ENCODE results near the gene EFL1. TPM values are rescaled to one million over a fixed set of nuclear protein-coding genes. Genes with fewer than 3 reads are reported as not detected.

EFL1 gene
- total and polyA plus RNA-seq, 5 experiments from 2014 or later = 10.5 to 22.6 (median 15.9) TPM

- no peak overlapping the region for H3K4me3 Mint-ChIP-seq
- H3K36me3 Mint-ChIP-seq = peaks cover 0 to 37% (median 11%) of the 10 kb centered on the region in 3 donors
- no peak overlapping the region for H3K27ac Mint-ChIP-seq
- no peak for ATAC-seq
- peaks cover 0 to 3% (median under 1%) of the 10 kb centered on the region in 4 donors for H3K4me1 Mint-ChIP-seq
- H3K27me3 Mint-ChIP-seq = no peaks in the 10 kb centered on the region
- H3K9me3 Mint-ChIP-seq = no peaks in the 10 kb centered on the region
- DNase-seq = no peak
- POLR2A ChIA-PET = no interaction called here
Observed at GRCh38 chr15:82168296-82168695, 94.2 kb downstream of the EFL1 start.

GRCh38 chr15:82165948-82166376 is 96.6 kb downstream of the EFL1 start:
- Mint-ChIP-seq H3K4me1 (peaks cover 0 to 3% (median under 1%) of the 10 kb centered on the region in 4 donors), H3K27ac (peak overlapping the region in 2 of 10 donors; percentile 10 to 39), H3K4me3 (no peak overlapping the region), H3K36me3 (peaks cover 7 to 60% (median 28%) of the 10 kb centered on the region in 3 donors), H3K27me3 (no peaks in the 10 kb centered on the region), H3K9me3 (no peaks in the 10 kb centered on the region)
- DNase-seq (no peak), ATAC-seq (no peak)
- POLR2A ChIA-PET = no interaction called here

- ATAC-seq = no peak
- H3K27ac Mint-ChIP-seq = no peak overlapping the region
- no peak for DNase-seq
- peaks cover 0 to under 1% (median 0%) of the 10 kb centered on the region in 4 donors for H3K4me1 Mint-ChIP-seq
- no peak overlapping the region for H3K4me3 Mint-ChIP-seq
- H3K27me3 Mint-ChIP-seq = no peaks in the 10 kb centered on the region
- no peaks in the 10 kb centered on the region for H3K9me3 Mint-ChIP-seq
- POLR2A ChIA-PET = no interaction called here
- H3K36me3 Mint-ChIP-seq = peaks cover 7 to 78% (median 37%) of the 10 kb centered on the region in 3 donors
Observed at GRCh38 chr15:82159922-82160321, 102.6 kb downstream of the EFL1 start.

- Mint-ChIP-seq H3K4me3 (no peak overlapping the region), H3K27ac (no peak overlapping the region), H3K9me3 (no peaks in the 10 kb centered on the region), H3K27me3 (no peaks in the 10 kb centered on the region), H3K36me3 (peaks cover 7 to 73% (median 34%) of the 10 kb centered on the region in 3 donors), H3K4me1 (no peaks in the 10 kb centered on the region)
- ATAC-seq = no peak
- POLR2A ChIA-PET = no interaction called here
- no peak for DNase-seq
Observed at GRCh38 chr15:82158811-82159210, 103.7 kb downstream of the EFL1 start.

GRCh38 chr15:82150645-82151044 is 111.9 kb downstream of the EFL1 start:
- H3K27ac Mint-ChIP-seq = no peak overlapping the region
- ATAC-seq (no peak), DNase-seq (no peak)
- no peaks in the 10 kb centered on the region for H3K9me3 Mint-ChIP-seq
- peaks cover 10 to 62% (median 22%) of the 10 kb centered on the region in 3 donors for H3K36me3 Mint-ChIP-seq
- no peak overlapping the region for H3K4me3 Mint-ChIP-seq
- POLR2A ChIA-PET = no interaction called here
- H3K4me1 Mint-ChIP-seq = peaks cover 0 to 4% (median 0%) of the 10 kb centered on the region in 4 donors
- no peaks in the 10 kb centered on the region for H3K27me3 Mint-ChIP-seq

- no peak for ATAC-seq
- Mint-ChIP-seq H3K27ac (peak overlapping the region in 1 of 10 donors; percentile 20), H3K4me3 (no peak overlapping the region), H3K27me3 (no peaks in the 10 kb centered on the region), H3K36me3 (peaks cover 6 to 70% (median 19%) of the 10 kb centered on the region in 3 donors), H3K9me3 (no peaks in the 10 kb centered on the region), H3K4me1 (peaks cover 0 to 4% (median 0%) of the 10 kb centered on the region in 4 donors)
- no peak for DNase-seq
- POLR2A ChIA-PET = no interaction called here
Observed at GRCh38 chr15:82146990-82147461, 115.5 kb downstream of the EFL1 start.

- no peak overlapping the region for H3K4me3 Mint-ChIP-seq
Observed at GRCh38 chr15:82146576-82146975, 116.0 kb downstream of the EFL1 start.

GRCh38 chr15:82143390-82144385 is 118.8 kb downstream of the EFL1 start:
- Mint-ChIP-seq H3K27ac (no peak overlapping the region), H3K4me1 (peaks cover 4 to 13% (median 7%) of the 10 kb centered on the region in 4 donors), H3K36me3 (peaks cover 2 to 46% (median 5%) of the 10 kb centered on the region in 3 donors), H3K9me3 (no peaks in the 10 kb centered on the region), H3K4me3 (no peak overlapping the region), H3K27me3 (no peaks in the 10 kb centered on the region)
- DNase-seq (no peak), ATAC-seq (no peak)
- POLR2A ChIA-PET = interaction anchor here (0.5 kb wide), 1 partner anchor 89 kb away, joined by 3 read pairs; no protein-coding TSS in a partner anchor

More at GRCh38 chr15:82146576-82146975, 116.0 kb downstream of the EFL1 start:
- no peak for DNase-seq
- Mint-ChIP-seq H3K27ac (peak overlapping the region in 2 of 10 donors; percentile 20 to 24), H3K4me1 (peaks cover 0 to 2% (median 0%) of the 10 kb centered on the region in 4 donors), H3K9me3 (no peaks in the 10 kb centered on the region), H3K27me3 (no peaks in the 10 kb centered on the region), H3K36me3 (peaks cover 2 to 67% (median 15%) of the 10 kb centered on the region in 3 donors)
- ATAC-seq = no peak
- POLR2A ChIA-PET = no interaction called here

GRCh38 chr15:82140886-82141285 is 121.6 kb downstream of the EFL1 start:
- no peak for ATAC-seq
- Mint-ChIP-seq H3K27ac (peak overlapping the region in 1 of 10 donors; percentile 8), H3K4me1 (peaks cover 4 to 13% (median 7%) of the 10 kb centered on the region in 4 donors), H3K4me3 (no peak overlapping the region), H3K9me3 (no peaks in the 10 kb centered on the region), H3K27me3 (no peaks in the 10 kb centered on the region), H3K36me3 (peaks cover 4 to 53% (median 21%) of the 10 kb centered on the region in 3 donors)
- POLR2A ChIA-PET = no interaction called here
- DNase-seq = no peak

- Mint-ChIP-seq H3K4me3 (no peak overlapping the region), H3K9me3 (no peaks in the 10 kb centered on the region), H3K36me3 (peaks cover 9 to 56% (median 27%) of the 10 kb centered on the region in 3 donors), H3K4me1 (peaks cover 4 to 13% (median 7%) of the 10 kb centered on the region in 4 donors), H3K27ac (peak overlapping the region in 3 of 10 donors; percentile 8 to 80 (median 75)), H3K27me3 (no peaks in the 10 kb centered on the region)
- no peak for ATAC-seq
- POLR2A ChIA-PET = no interaction called here
- peak in 3 of 10 donors; percentile 17 to 25 (median 24) for DNase-seq
Observed at GRCh38 chr15:82139823-82140268, 122.7 kb downstream of the EFL1 start.

- Mint-ChIP-seq H3K36me3 (peaks cover 9 to 59% (median 38%) of the 10 kb centered on the region in 3 donors), H3K27ac (no peak overlapping the region), H3K4me1 (peaks cover 4 to 13% (median 7%) of the 10 kb centered on the region in 4 donors), H3K9me3 (no peaks in the 10 kb centered on the region), H3K4me3 (no peak overlapping the region), H3K27me3 (no peaks in the 10 kb centered on the region)
- no peak for DNase-seq
- no peak for ATAC-seq
- POLR2A ChIA-PET = no interaction called here
Observed at GRCh38 chr15:82138306-82138705, 124.2 kb downstream of the EFL1 start.

- no peak for DNase-seq
- POLR2A ChIA-PET = no interaction called here
- H3K27me3 Mint-ChIP-seq = no peaks in the 10 kb centered on the region
- H3K27ac Mint-ChIP-seq = no peak overlapping the region
- H3K4me1 Mint-ChIP-seq = peaks cover 4 to 13% (median 7%) of the 10 kb centered on the region in 4 donors
- no peak for ATAC-seq
- peaks cover 9 to 69% (median 43%) of the 10 kb centered on the region in 3 donors for H3K36me3 Mint-ChIP-seq
- no peaks in the 10 kb centered on the region for H3K9me3 Mint-ChIP-seq
- H3K4me3 Mint-ChIP-seq = no peak overlapping the region
Observed at GRCh38 chr15:82137261-82137660, 125.3 kb downstream of the EFL1 start.

GRCh38 chr15:82136120-82136519 is 126.4 kb downstream of the EFL1 start:
- POLR2A ChIA-PET = interaction anchor here (0.7 kb wide), 1 partner anchor 650 kb away, joined by 3 read pairs; no protein-coding TSS in a partner anchor
- ATAC-seq (no peak), DNase-seq (no peak)
- H3K4me3 Mint-ChIP-seq = no peak overlapping the region
- no peaks in the 10 kb centered on the region for H3K9me3 Mint-ChIP-seq
- peaks cover 4 to 13% (median 7%) of the 10 kb centered on the region in 4 donors for H3K4me1 Mint-ChIP-seq
- H3K36me3 Mint-ChIP-seq = peaks cover 9 to 72% (median 43%) of the 10 kb centered on the region in 3 donors
- no peaks in the 10 kb centered on the region for H3K27me3 Mint-ChIP-seq
- H3K27ac Mint-ChIP-seq = no peak overlapping the region

All from naive thymus-derived CD8-positive, alpha-beta T cell (primary cell).